ENCODE results near the gene LAIR2.
"Not testable (repeated sequence)": the region's sequence is repeated elsewhere in the genome, so short reads cannot be mapped to it uniquely, and the experiment has no call there.

- TF ChIP-seq NRF1 (conservative IDR thresholded peaks at IDR 0.05; ENCODE audit: low read depth, low read length); USF2 (IDR thresholded peaks at IDR 0.05; ENCODE audit: borderline replicate concordance, low read depth, low read length); BCL11A (IDR thresholded peaks at IDR 0.05; ENCODE audit: low read depth, low read length); ZSCAN29 (IDR thresholded peaks at IDR 0.05); SUZ12 (IDR thresholded peaks at IDR 0.05; ENCODE audit: unreplicated experiment); GABPA (IDR thresholded peaks at IDR 0.05; ENCODE audit: low read depth); IRF3 (IDR thresholded peaks at IDR 0.05); SP1 (IDR thresholded peaks at IDR 0.05; ENCODE audit: low read depth, low read length); CEBPB (IDR thresholded peaks at IDR 0.05; ENCODE audit: borderline replicate concordance in 1 of 2, low read depth in 2 of 2, low read length in 2 of 2); CTCF (IDR thresholded peaks at IDR 0.05 in 2 of 3, conservative IDR thresholded peaks at IDR 0.05 in 1 of 3; ENCODE audit: control insufficient read depth in 2 of 3, extremely low read depth in 1 of 3, insufficient read depth in 1 of 3, low read depth in 3 of 3, low read length in 3 of 3); POLR2A (IDR thresholded peaks at IDR 0.05; ENCODE audit: low read depth, low read length): not testable (repeated sequence)
- TF ChIP-seq, protein P1, sequence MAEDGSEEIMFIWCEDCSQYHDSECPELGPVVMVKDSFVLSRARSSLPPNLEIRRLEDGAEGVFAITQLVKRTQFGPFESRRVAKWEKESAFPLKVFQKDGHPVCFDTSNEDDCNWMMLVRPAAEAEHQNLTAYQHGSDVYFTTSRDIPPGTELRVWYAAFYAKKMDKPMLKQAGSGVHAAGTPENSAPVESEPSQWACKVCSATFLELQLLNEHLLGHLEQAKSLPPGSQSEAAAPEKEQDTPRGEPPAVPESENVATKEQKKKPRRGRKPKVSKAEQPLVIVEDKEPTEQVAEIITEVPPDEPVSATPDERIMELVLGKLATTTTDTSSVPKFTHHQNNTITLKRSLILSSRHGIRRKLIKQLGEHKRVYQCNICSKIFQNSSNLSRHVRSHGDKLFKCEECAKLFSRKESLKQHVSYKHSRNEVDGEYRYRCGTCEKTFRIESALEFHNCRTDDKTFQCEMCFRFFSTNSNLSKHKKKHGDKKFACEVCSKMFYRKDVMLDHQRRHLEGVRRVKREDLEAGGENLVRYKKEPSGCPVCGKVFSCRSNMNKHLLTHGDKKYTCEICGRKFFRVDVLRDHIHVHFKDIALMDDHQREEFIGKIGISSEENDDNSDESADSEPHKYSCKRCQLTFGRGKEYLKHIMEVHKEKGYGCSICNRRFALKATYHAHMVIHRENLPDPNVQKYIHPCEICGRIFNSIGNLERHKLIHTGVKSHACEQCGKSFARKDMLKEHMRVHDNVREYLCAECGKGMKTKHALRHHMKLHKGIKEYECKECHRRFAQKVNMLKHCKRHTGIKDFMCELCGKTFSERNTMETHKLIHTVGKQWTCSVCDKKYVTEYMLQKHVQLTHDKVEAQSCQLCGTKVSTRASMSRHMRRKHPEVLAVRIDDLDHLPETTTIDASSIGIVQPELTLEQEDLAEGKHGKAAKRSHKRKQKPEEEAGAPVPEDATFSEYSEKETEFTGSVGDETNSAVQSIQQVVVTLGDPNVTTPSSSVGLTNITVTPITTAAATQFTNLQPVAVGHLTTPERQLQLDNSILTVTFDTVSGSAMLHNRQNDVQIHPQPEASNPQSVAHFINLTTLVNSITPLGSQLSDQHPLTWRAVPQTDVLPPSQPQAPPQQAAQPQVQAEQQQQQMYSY (CRISPR knock-in tag; IDR thresholded peaks at IDR 0.05), result not testable (repeated sequence)
- TF ChIP-seq, protein P2, sequence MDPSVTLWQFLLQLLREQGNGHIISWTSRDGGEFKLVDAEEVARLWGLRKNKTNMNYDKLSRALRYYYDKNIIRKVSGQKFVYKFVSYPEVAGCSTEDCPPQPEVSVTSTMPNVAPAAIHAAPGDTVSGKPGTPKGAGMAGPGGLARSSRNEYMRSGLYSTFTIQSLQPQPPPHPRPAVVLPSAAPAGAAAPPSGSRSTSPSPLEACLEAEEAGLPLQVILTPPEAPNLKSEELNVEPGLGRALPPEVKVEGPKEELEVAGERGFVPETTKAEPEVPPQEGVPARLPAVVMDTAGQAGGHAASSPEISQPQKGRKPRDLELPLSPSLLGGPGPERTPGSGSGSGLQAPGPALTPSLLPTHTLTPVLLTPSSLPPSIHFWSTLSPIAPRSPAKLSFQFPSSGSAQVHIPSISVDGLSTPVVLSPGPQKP (IDR thresholded peaks at IDR 0.05; ENCODE audit: low read depth, low read length), result not testable (repeated sequence)
Measured at GRCh38 chr19:54509200-54509940, 6.7 kb downstream of the LAIR2 start.
